ENCODE results near the gene CSF2RB. TPM values are rescaled to one million over a fixed set of nuclear protein-coding genes. Genes with fewer than 3 reads are reported as not detected.

Gene CSF2RB
- total and polyA plus RNA-seq, 10 of the 15 experiments (the other 5 are each of a cell fraction or from before 2014, with no cell fraction given) = 0.82 to 12.5 (median 5.4) TPM

- TF ChIP-seq, protein P1, sequence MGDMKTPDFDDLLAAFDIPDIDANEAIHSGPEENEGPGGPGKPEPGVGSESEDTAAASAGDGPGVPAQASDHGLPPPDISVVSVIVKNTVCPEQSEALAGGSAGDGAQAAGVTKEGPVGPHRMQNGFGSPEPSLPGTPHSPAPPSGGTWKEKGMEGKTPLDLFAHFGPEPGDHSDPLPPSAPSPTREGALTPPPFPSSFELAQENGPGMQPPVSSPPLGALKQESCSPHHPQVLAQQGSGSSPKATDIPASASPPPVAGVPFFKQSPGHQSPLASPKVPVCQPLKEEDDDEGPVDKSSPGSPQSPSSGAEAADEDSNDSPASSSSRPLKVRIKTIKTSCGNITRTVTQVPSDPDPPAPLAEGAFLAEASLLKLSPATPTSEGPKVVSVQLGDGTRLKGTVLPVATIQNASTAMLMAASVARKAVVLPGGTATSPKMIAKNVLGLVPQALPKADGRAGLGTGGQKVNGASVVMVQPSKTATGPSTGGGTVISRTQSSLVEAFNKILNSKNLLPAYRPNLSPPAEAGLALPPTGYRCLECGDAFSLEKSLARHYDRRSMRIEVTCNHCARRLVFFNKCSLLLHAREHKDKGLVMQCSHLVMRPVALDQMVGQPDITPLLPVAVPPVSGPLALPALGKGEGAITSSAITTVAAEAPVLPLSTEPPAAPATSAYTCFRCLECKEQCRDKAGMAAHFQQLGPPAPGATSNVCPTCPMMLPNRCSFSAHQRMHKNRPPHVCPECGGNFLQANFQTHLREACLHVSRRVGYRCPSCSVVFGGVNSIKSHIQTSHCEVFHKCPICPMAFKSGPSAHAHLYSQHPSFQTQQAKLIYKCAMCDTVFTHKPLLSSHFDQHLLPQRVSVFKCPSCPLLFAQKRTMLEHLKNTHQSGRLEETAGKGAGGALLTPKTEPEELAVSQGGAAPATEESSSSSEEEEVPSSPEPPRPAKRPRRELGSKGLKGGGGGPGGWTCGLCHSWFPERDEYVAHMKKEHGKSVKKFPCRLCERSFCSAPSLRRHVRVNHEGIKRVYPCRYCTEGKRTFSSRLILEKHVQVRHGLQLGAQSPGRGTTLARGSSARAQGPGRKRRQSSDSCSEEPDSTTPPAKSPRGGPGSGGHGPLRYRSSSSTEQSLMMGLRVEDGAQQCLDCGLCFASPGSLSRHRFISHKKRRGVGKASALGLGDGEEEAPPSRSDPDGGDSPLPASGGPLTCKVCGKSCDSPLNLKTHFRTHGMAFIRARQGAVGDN (IDR thresholded peaks at IDR 0.05) = no peak
- TF ChIP-seq TARDBP (IDR thresholded peaks at IDR 0.05; ENCODE audit: borderline replicate concordance) = no peak
Measured at GRCh38 chr22:36926309-36926708, 12.9 kb downstream of the CSF2RB start (continued).

DNA sequence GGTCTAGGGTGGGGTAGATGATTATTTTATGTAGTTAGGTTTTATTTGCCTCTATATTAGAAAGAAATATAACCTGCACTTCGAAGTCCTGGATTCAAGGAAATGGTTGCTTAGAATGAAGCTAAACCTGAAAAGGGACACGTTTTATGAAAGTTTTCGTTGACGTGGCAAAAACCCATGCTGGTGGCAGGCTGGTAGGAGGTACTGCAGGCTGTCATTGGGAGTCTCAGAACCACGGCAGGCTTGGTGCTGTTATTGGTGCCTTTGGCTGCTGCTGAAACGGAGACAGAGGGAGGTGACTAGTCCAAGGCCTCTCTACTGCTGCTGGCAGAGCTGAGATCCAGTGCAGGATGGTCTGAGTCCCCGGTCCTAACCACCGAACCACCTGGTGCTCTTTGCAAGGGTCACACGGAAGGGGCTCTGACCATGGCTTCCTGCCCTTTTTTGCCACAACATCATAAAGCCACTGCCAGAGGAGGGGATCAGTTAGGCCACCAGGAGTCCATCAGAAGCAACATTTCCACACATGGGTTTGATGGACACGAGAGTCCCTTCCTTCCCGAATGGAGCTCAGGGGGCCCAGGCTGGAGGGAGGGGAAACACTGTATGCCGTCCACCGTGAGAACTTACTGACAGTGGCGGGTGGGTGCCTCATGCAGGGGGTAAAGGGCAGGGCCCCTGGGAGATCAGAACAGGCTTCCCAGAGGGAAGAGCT, 13.4 kb downstream of the CSF2RB start:
- H3K4me2 ChIP-seq (ENCODE audit: control insufficient read depth, insufficient read depth) = no peak overlapping the region
- no peaks in the 10 kb centered on the region for H3K9me3 ChIP-seq (replicated peaks; ENCODE audit: control insufficient read depth, insufficient read depth, low read length)
- WGBS (ENCODE audit: insufficient coverage, insufficient replicate concordance, low lambda C conversion rate, missing lambda C conversion rate) = 44% methylated on average over 14 of the region's 14 CpGs
- no peak overlapping the region for H3K27ac ChIP-seq (ENCODE audit: control insufficient read depth, insufficient read depth)
- H3K27me3 ChIP-seq (replicated peaks in 1 of 2; ENCODE audit: control insufficient read depth in 2 of 2, insufficient read depth in 2 of 2, low read length in 1 of 2) = no peaks in the 10 kb centered on the region
- POLR2A ChIA-PET = no interaction called here
- RAD21 ChIA-PET (ENCODE audit: unreplicated experiment) = interaction anchor here (0.6 kb wide), 1 partner anchor 86 kb away, joined by 3 read pairs; no protein-coding TSS in a partner anchor
- peaks cover 6 to 13% of the 10 kb centered on the region in 2 experiments; a peak in 3 of 4 replicates for H3K36me3 ChIP-seq (ENCODE audit: control insufficient read depth in 2 of 2, insufficient read depth in 2 of 2, low read length in 1 of 2)
- no peak overlapping the region for H3K9ac ChIP-seq (ENCODE audit: control insufficient read depth, insufficient read depth, low read length)
- TSS peak; percentile 30 for BruUV-seq (replicated peaks)
- ATAC-seq (no peak), DNase-seq (ENCODE audit: low read depth, low spot score) (no peak), FAIRE-seq (no peak)
- H3K79me2 ChIP-seq (ENCODE audit: control insufficient read depth, insufficient read depth, low read length) = peaks cover 2% of the 10 kb centered on the region
- peaks cover 5% of the 10 kb centered on the region for H3K4me1 ChIP-seq (ENCODE audit: control insufficient read depth, insufficient read depth, low read length)
- no peaks in the 10 kb centered on the region for H4K20me1 ChIP-seq (ENCODE audit: control insufficient read depth, insufficient read depth)
- H3K4me3 ChIP-seq = no peak overlapping the region
- no peak overlapping the region for H2AFZ ChIP-seq (ENCODE audit: control insufficient read depth, low read depth, low read length)
- intact Hi-C loops (cut with micrococcal nuclease; ENCODE audit: unreplicated experiment) (no loop called here), in situ Hi-C loops (cut with MboI) (no loop called here)
- SMC1A ChIA-PET (ENCODE audit: uncharacterized antibody, unreplicated experiment) = interaction anchor here (1.0 to 1.5 kb wide), 2 partner anchors 10 to 15 kb away, joined by 3 to 4 read pairs; no protein-coding TSS in a partner anchor
- CTCF ChIA-PET = no interaction called here
- TF ChIP-seq IRF5 (IDR thresholded peaks at IDR 0.05; ENCODE audit: borderline replicate concordance) = no peak
- no peak for TF ChIP-seq ZNF592 (IDR thresholded peaks at IDR 0.05)
- no peak for TF ChIP-seq NR2C1 (IDR thresholded peaks at IDR 0.05)
- no peak for TF ChIP-seq POU2F2 (IDR thresholded peaks at IDR 0.05; ENCODE audit: borderline replicate concordance, low read depth, low read length)
- TF ChIP-seq CBX5 (IDR thresholded peaks at IDR 0.05; ENCODE audit: low read depth) = no peak
- TF ChIP-seq, protein P2, sequence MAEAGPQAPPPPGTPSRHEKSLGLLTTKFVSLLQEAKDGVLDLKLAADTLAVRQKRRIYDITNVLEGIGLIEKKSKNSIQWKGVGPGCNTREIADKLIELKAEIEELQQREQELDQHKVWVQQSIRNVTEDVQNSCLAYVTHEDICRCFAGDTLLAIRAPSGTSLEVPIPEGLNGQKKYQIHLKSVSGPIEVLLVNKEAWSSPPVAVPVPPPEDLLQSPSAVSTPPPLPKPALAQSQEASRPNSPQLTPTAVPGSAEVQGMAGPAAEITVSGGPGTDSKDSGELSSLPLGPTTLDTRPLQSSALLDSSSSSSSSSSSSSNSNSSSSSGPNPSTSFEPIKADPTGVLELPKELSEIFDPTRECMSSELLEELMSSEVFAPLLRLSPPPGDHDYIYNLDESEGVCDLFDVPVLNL (IDR thresholded peaks at IDR 0.05; ENCODE audit: low read depth, low read length) = no peak
- no peak for TF ChIP-seq FOS (IDR thresholded peaks at IDR 0.05; ENCODE audit: borderline replicate concordance, extremely low read depth, insufficient read length)
- TF ChIP-seq SMC3 (IDR thresholded peaks at IDR 0.05; ENCODE audit: borderline replicate concordance, low read length) = no peak

Data from GM12878 (cell line).